Gastroesophageal sphincter (tissue), 4 donors: ENCODE data around the gene SCAMP2. TPM values are rescaled to one million over a fixed set of nuclear protein-coding genes. Genes with fewer than 3 reads are reported as not detected.

Source experiments
- ATAC-seq: fragments of 150-250 bp; one replicate; pipeline ENCODE4 v1.9.1; 2016; ENCODE audit warnings: mild to moderate bottlenecking, moderate library complexity
- H3K27ac ChIP-seq, 4 donors: fragments of 200-600 bp; sonication (generic) in 3 of 4; 1 replicate in 3 of 4; 2 replicates in 1 of 4; pipeline ENCODE4 v1.5.1; 2016 to 2019
- H3K27me3 ChIP-seq: fragments of 200-600 bp; sonication (generic); one replicate; pipeline ENCODE4 v1.5.1; 2019
- H3K36me3 ChIP-seq, 2 donors: fragments of 200-600 bp; sonication (generic); one replicate each; pipeline ENCODE4 v1.5.1; 2019; ENCODE audit warnings: control low read depth in 1 of 2
- H3K4me1 ChIP-seq, 3 donors: fragments of 200-600 bp; sonication (generic); 1 replicate in 2 of 3; 2 replicates in 1 of 3; pipeline ENCODE4 v1.5.1; 2016 to 2019; ENCODE audit warnings: control low read depth in 2 of 3
- H3K4me3 ChIP-seq, 2 donors: fragments of 200-600 bp; sonication (generic); one replicate each; pipeline ENCODE4 v1.5.1; 2019; ENCODE audit warnings: mild to moderate bottlenecking in 1 of 2, moderate library complexity in 1 of 2
- H3K9me3 ChIP-seq, 3 donors: fragments of 200-600 bp; sonication (generic); one replicate each; pipeline ENCODE4 v1.5.1; 2017 to 2019; ENCODE audit warnings: control low read depth in 2 of 3
- EP300 ChIP-seq: sonication (generic); formaldehyde crosslinking; IDR thresholded peaks from one replicate; pipeline ENCODE4 v1.6.1; 2017; ENCODE audit warnings: antibody characterized with exemption, mild to moderate bottlenecking
- POLR2A ChIP-seq, 2 donors: fragments of 450-650 bp; IDR thresholded peaks; one replicate each; pipeline ENCODE4 v1.6.1; 2017; ENCODE audit warnings: antibody characterized with exemption in 2 of 2, mild to moderate bottlenecking in 2 of 2, moderate library complexity in 1 of 2
- POLR2AphosphoS5 ChIP-seq: sonication (generic); formaldehyde crosslinking; IDR thresholded peaks from one replicate; pipeline ENCODE4 v1.6.1; 2017; ENCODE audit warnings: antibody characterized with exemption
- WGBS, 2 donors: methylation state at CpG; one replicate each; pipeline ENCODE4 v1.1.5; 2018; ENCODE audit warnings: low coverage in 1 of 2; 5-methylcytosine and 5-hydroxymethylcytosine counted together
- small RNA-seq, 4 donors: library from RNA; depleted of rRNA; stranded (forward); fragments of <200 nt; gene quantifications; one replicate each; pipeline ENCODE3, GENCODE V24; 2016
- total RNA-seq, 4 donors: library from RNA; depleted of rRNA; stranded (reverse); fragments of >200 nt; gene quantifications; one replicate each; pipeline ENCODE4 v1.1.0, GENCODE V29; 2016
- TF ChIP-seq, protein P1 (sequence below), 4 experiments: fragments of 200-600 bp in 2 of 4; fragments of 450-650 bp in 2 of 4; sonication (generic) in 1 of 4; IDR thresholded peaks; one replicate each; pipeline ENCODE4 v1.5.1; 2017 to 2019; ENCODE audit warnings: antibody characterized with exemption in 4 of 4, mild to moderate bottlenecking in 2 of 4, moderate library complexity in 2 of 4

The SCAMP2 gene
- total RNA-seq, 4 donors from 2014 or later, result 45.6 to 111 (median 72.1) TPM

DNA sequence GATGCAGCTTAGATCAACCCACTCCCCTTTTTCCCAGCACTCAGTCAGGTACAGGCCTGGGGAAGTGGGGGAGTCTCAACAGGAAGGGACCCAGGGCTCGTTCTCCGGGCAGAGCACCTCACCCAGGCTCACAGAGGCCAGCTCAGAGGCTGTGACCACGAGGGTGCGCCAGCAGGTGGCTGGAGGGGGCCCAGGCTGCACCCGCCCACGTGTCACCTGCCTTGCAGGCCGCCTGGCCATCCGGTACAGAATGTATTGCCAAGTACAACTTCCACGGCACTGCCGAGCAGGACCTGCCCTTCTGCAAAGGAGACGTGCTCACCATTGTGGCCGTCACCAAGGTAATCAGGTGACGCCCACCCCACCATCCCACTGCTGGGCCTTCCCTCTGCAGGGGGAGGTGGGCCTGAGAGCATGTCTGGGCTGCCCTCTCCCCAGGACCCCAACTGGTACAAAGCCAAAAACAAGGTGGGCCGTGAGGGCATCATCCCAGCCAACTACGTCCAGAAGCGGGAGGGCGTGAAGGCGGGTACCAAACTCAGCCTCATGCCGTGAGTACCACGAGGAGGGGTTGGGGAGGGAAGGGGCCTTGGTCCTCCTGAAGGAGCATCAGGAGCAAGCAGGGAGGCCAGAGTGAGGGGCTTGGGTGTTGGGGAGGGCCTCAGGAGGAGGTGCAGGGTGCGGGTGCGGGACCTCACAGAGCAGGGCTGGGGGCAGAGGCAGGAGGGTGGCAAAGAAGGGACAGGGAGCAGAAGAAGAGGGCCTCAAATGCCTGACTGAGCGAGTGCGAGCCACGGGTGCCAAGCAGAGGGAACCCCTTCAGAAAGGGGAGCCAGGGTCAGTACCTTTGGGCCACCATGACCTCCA is 74.5 kb downstream of the SCAMP2 start:
- Histone ChIP-seq H3K4me1 (peaks cover 0 to 28% (median 8%) of the 10 kb centered on the region in 3 donors), H3K4me3 (no peak overlapping the region), H3K27me3 (no peaks in the 10 kb centered on the region), H3K36me3 (peaks cover 0 to 63% of the 10 kb centered on the region in 2 donors), H3K9me3 (no peaks in the 10 kb centered on the region), H3K27ac (no peak overlapping the region)
- TF ChIP-seq POLR2AphosphoS5, result no peak
- no peak for TF ChIP-seq EP300
- TF ChIP-seq POLR2A (IDR thresholded peaks at IDR 0.05), result no peak
- TF ChIP-seq, protein P1, sequence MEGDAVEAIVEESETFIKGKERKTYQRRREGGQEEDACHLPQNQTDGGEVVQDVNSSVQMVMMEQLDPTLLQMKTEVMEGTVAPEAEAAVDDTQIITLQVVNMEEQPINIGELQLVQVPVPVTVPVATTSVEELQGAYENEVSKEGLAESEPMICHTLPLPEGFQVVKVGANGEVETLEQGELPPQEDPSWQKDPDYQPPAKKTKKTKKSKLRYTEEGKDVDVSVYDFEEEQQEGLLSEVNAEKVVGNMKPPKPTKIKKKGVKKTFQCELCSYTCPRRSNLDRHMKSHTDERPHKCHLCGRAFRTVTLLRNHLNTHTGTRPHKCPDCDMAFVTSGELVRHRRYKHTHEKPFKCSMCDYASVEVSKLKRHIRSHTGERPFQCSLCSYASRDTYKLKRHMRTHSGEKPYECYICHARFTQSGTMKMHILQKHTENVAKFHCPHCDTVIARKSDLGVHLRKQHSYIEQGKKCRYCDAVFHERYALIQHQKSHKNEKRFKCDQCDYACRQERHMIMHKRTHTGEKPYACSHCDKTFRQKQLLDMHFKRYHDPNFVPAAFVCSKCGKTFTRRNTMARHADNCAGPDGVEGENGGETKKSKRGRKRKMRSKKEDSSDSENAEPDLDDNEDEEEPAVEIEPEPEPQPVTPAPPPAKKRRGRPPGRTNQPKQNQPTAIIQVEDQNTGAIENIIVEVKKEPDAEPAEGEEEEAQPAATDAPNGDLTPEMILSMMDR (IDR thresholded peaks at IDR 0.05), result no peak
- 81% methylated on average over 7 of the region's 25 CpGs; no CpG with 5 or more reads in 1 of the 2 donors for WGBS, 2 donors
- no peak for ATAC-seq

DNA sequence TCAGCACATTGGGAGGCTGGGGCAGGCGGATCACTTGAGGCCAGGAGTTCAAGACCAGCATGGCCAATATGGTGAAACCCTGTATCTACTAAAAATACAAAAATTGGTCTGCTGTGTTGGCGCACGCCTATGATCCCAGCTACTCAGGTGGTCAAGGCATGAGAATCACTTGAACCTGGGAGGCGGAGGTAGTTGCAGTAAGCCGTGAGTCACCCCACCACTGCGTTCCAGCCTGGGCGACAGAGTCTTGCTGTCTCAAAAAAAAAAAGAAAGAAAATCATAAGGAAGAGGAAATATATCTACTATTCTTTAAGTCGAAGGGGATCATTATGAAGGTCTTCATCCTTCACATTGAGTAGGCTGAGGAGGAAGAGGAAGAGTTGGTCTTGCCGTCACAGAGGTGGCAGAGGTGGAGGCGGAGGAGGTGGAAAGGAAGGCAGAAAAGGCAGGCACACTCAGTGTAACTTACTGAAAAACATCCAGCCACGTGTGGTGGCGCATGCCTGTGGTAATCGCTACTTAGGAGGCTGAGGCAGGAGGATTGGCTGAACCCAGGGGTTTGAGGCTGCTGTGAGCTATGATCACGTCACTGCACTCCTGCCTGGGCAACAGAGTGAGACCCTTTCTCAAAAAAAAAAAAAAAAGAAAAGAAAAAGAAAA is 77.1 kb downstream of the SCAMP2 start:
- no peak overlapping the region for H3K4me3 ChIP-seq
- TF ChIP-seq EP300 (no peak), POLR2AphosphoS5 (no peak), POLR2A (IDR thresholded peaks at IDR 0.05) (no peak)
- TF ChIP-seq, protein P1 (IDR thresholded peaks at IDR 0.05), result no peak
- ATAC-seq, result no peak
- peaks cover 0 to 38% of the 10 kb centered on the region in 2 donors for H3K36me3 ChIP-seq
- H3K27ac ChIP-seq, result no peak overlapping the region
- H3K9me3 ChIP-seq, result no peaks in the 10 kb centered on the region
- 82 to 95% methylated on average over 6 to 9 of the region's 14 CpGs for WGBS, 2 donors
- H3K27me3 ChIP-seq, result no peaks in the 10 kb centered on the region
- H3K4me1 ChIP-seq, result peaks cover 0 to 53% (median 12%) of the 10 kb centered on the region in 3 donors

DNA sequence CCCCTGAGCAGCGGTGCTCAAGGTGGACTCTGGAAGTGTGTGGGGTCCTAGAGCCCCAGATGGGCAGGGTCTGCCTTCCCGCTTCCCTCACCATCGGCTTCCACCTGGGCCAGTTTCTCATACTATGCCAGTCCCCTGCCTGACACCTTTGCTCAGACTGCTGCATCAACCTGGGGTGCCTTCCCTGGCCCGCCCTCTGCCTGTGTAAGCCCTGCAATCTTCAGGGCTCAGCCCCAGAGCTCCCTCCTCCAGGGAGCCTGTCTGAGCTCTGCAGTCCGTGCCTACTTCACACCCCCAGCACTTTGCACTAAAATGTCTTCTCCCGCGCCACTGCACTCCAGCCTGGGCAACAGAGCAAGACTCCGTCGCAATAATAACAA is 78.2 kb downstream of the SCAMP2 start:
- no peaks in the 10 kb centered on the region for H3K27me3 ChIP-seq
- H3K4me3 ChIP-seq, result no peak overlapping the region
- no peaks in the 10 kb centered on the region for H3K9me3 ChIP-seq
- H3K27ac ChIP-seq, result no peak overlapping the region
- H3K4me1 ChIP-seq, result peaks cover 0 to 57% (median 17%) of the 10 kb centered on the region in 3 donors
- peaks cover 0 to 26% of the 10 kb centered on the region in 2 donors for H3K36me3 ChIP-seq
- TF ChIP-seq POLR2AphosphoS5 (no peak), POLR2A (IDR thresholded peaks at IDR 0.05) (no peak), EP300 (no peak)
- TF ChIP-seq, protein P1 (IDR thresholded peaks at IDR 0.05), result no peak
- no peak for ATAC-seq
- WGBS, 2 donors, result 93% methylated on average over 7 of the region's 9 CpGs; no CpG with 5 or more reads in 1 of the 2 donors

DNA sequence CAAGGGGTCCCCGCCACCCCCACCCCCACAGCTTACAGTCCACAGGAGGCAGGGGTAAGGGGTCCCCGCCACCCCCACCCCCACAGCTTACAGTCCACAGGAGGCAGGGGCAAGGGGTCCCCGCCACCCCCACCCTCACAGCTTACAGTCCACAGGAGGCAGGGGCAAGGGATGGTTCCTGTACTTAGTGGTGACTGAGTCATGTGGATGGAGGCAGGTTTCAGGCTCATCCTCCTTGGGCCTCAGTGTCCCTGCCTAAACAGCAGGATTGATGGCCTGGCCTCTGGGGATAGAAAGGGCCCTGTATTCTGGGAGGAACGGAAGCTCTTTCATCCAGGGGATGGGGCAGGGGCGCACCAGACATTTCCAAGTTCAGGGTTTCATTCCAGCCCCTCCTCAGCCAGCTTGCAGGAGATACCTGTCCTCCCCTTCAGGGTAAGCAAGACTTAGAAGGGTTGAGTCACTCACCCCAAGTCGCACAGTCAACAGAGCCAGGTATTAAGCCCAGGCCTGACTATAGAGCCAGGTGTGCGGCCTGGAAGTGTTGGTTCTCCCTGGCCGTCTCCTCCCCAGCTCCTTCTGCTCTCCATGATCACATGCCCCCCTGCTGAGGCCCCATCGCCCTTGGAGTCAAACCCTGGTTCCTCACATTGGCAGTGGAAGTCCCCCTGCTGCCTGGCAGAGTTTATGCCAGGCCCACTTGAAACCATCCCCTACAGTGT is 78.8 kb downstream of the SCAMP2 start:
- Histone ChIP-seq H3K27ac (no peak overlapping the region), H3K9me3 (no peaks in the 10 kb centered on the region), H3K27me3 (no peaks in the 10 kb centered on the region), H3K4me1 (peaks cover 0 to 57% (median 21%) of the 10 kb centered on the region in 3 donors), H3K4me3 (no peak overlapping the region), H3K36me3 (peaks cover 0 to 21% of the 10 kb centered on the region in 2 donors)
- ATAC-seq, result no peak
- TF ChIP-seq, protein P1 (IDR thresholded peaks at IDR 0.05), result no peak
- TF ChIP-seq POLR2AphosphoS5 (no peak), POLR2A (IDR thresholded peaks at IDR 0.05) (no peak), EP300 (no peak)
- 88 to 89% methylated on average over 3 of the region's 9 CpGs for WGBS, 2 donors

Small RNAs within 50 kb of the gene (small RNA-seq; reads per million reads assigned to genes)
- gene CPLX3, result 0 reads per million in 4 donors
- gene MIR6882, result 0 to 0.09 (median 0) reads per million in 4 donors

Other genes starting within 250 kb of the SCAMP2 start
- 10 to 100 TPM; 13.6 to 31.8 (median 17.2) TPM for gene EDC3, start 177.3 kb downstream of the SCAMP2 start, total RNA-seq
- gene CYP1A1, start 147.8 kb downstream of the SCAMP2 start, total RNA-seq, result 1 to 10 TPM in 1 of 4 donors, under 1 TPM in 1, not detected in 2; 0.47 to 2.2 TPM
- not detected for gene CYP1A2, start 124.5 kb downstream of the SCAMP2 start, total RNA-seq
- 10 to 100 TPM in 3 of 4 donors, 1 to 10 TPM in 1; 8.4 to 23.1 (median 18.2) TPM for gene CSK, start 91.3 kb downstream of the SCAMP2 start, total RNA-seq
- under 1 TPM in 1 of 4 donors, not detected in 3; 0.27 TPM for gene LMAN1L, start 60.5 kb downstream of the SCAMP2 start, total RNA-seq
- gene CPLX3, start 46.7 kb downstream of the SCAMP2 start, total RNA-seq, result not detected
- gene ULK3, start 30.2 kb downstream of the SCAMP2 start, total RNA-seq, result 10 to 100 TPM; 26.4 to 51.8 (median 32.7) TPM
- 10 to 100 TPM; 36.5 to 58.8 (median 42.5) TPM for gene MPI, start 16.7 kb upstream of the SCAMP2 start, total RNA-seq
- gene FAM219B, start 33.5 kb upstream of the SCAMP2 start, total RNA-seq, result 10 to 100 TPM; 85.0 to 93.4 (median 88.8) TPM
- 100 to 1,000 TPM in 2 of 4 donors, 10 to 100 TPM in 2; 57.9 to 105 (median 94.5) TPM for gene COX5A, start 64.7 kb upstream of the SCAMP2 start, total RNA-seq
- gene RPP25, start 83.4 kb upstream of the SCAMP2 start, total RNA-seq, result 1 to 10 TPM; 1.6 to 8.0 (median 6.7) TPM
- 10 to 100 TPM in 1 of 4 donors, 1 to 10 TPM in 3; 2.2 to 10.1 (median 5.6) TPM for gene SCAMP5, start 122.2 kb upstream of the SCAMP2 start, total RNA-seq
- 10 to 100 TPM in 3 of 4 donors, 1 to 10 TPM in 1; 7.8 to 14.2 (median 12.9) TPM for gene PPCDC, start 150.2 kb upstream of the SCAMP2 start, total RNA-seq